ENCODE data around the gene EIF4E2.

- TF ChIP-seq, protein P1, sequence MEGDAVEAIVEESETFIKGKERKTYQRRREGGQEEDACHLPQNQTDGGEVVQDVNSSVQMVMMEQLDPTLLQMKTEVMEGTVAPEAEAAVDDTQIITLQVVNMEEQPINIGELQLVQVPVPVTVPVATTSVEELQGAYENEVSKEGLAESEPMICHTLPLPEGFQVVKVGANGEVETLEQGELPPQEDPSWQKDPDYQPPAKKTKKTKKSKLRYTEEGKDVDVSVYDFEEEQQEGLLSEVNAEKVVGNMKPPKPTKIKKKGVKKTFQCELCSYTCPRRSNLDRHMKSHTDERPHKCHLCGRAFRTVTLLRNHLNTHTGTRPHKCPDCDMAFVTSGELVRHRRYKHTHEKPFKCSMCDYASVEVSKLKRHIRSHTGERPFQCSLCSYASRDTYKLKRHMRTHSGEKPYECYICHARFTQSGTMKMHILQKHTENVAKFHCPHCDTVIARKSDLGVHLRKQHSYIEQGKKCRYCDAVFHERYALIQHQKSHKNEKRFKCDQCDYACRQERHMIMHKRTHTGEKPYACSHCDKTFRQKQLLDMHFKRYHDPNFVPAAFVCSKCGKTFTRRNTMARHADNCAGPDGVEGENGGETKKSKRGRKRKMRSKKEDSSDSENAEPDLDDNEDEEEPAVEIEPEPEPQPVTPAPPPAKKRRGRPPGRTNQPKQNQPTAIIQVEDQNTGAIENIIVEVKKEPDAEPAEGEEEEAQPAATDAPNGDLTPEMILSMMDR (IDR thresholded peaks at IDR 0.05; ENCODE audit: low read length) = no peak
- TF ChIP-seq EZH2 (IDR thresholded peaks at IDR 0.05; ENCODE audit: borderline replicate concordance, low read length) = no peak
Measured at GRCh38 chr2:232544674-232545073, 5.8 kb upstream of the EIF4E2 start.

All from OCI-LY1 (cell line).